KOPT-K1 (cell line): ENCODE measurements around the gene PLCH2.
"Not testable (repeated sequence)": the region's sequence is repeated elsewhere in the genome, so short reads cannot be mapped to it uniquely, and the experiment has no call there.

Experiments
- H3K27ac ChIP-seq: fragments of 200-600 bp; sonication (generic); 2 replicates; pipeline ENCODE4 v1.5.1; 2016; ENCODE audit warnings: antibody characterized with exemption, mild to moderate bottlenecking, low read depth, low read length; ENCODE audit not compliant: poor library complexity, severe bottlenecking
- H3K36me3 ChIP-seq: fragments of 200-600 bp; sonication (generic); 2 replicates; pipeline ENCODE4 v1.5.1; 2017; ENCODE audit warnings: antibody characterized with exemption, mild to moderate bottlenecking, low read length, moderate library complexity; ENCODE audit not compliant: insufficient read depth
- H3K9me3 ChIP-seq: fragments of 200-600 bp; sonication (generic); 2 replicates; pipeline ENCODE4 v1.5.1; 2017; ENCODE audit warnings: antibody characterized with exemption, low read length, mild to moderate bottlenecking; ENCODE audit not compliant: insufficient read depth, poor library complexity, severe bottlenecking

PLCH2 gene

GRCh38 chr1:2544875-2545640 is 69.0 kb downstream of the PLCH2 start:
- Histone ChIP-seq H3K36me3 (no peaks in the 10 kb centered on the region), H3K9me3 (no peaks in the 10 kb centered on the region), H3K27ac (peak overlapping the region; percentile 67)

- H3K27ac ChIP-seq: peak overlapping the region; percentile 97
These were observed 69.8 kb downstream of the PLCH2 start for GRCh38 chr1:2545754-2546514.

DNA sequence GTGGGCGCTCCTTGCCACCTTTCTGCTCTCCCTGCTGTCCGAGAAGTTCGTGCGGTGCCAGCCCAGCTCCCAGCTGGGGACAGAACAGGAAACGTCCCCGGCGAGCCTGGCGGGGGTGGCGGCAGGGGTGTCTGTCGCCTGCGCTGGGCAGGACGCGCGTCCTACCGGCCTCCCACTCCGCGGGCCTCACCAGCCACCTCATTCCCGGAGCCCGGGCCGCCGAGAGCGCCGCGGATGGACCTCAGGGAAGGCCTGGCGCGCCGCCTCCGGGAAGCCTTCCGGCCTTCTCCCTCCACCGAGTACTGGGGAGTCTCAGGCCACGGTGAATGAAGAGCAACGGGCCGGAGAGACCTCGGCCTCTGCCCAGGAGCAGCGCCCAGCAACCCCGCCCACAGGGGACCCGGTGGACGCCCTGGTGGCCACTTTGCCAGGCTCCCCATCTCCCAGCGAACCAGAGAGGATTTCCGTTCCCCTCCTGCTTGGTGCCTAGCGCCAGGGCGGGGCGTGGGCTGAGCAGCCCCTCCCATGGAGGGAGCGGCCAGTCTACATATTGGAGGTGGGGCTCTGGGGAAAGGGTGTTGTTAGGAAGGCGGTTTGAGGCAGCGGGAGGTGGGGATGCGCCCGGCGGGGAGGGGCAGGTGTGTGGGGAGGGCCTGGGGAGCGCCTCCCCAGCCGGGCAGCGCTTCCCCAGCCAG is 70.6 kb downstream of the PLCH2 start:
- Histone ChIP-seq H3K36me3 (no peaks in the 10 kb centered on the region), H3K27ac (peak overlapping the region; percentile 97)

More at GRCh38 chr1:2545754-2546514, 69.8 kb downstream of the PLCH2 start:
- Histone ChIP-seq H3K9me3 (no peaks in the 10 kb centered on the region), H3K36me3 (no peaks in the 10 kb centered on the region)

DNA sequence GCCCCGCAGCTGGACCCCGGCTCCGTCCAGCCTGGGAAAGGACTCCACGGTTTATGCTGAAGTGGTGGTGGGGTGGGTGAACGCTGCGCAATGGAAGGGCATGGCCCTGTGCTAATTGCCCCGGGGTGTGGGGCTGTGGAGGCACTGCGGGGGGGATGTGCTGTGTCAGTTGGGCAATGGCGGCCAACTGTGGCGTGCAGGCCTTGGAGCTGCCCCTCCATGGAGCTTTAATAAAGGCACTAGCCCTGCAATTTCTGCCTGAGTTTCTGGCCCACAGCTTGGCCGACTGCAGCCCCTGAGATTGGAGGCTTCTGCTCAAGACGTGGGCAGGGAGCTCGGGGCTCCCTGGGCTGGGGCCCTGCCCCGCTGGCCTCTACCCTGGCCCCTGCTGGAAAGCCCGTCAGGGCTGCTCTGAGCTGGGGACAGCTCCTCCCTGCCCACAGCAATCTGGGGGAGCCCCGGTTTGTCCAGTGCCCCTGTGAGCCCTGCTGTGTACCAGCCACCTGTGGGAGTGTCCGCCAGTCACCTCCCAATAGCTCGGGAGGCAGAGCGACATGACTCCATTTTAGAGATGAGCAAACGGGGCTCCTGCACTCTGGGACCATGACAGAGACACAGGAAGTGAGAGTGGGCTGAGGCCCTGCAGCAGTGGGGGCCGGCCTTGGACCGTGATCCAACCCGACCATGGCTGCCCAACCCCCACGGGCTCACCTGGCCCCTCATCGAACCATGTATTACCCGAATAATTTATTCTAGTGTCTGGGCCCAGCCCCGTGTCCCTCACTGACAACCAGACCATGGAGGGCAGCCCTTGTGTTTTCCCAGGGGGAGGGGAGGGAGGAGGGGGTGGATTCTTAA is 71.3 kb downstream of the PLCH2 start:
- no peaks in the 10 kb centered on the region for H3K36me3 ChIP-seq
- peak overlapping the region; percentile 97 for H3K27ac ChIP-seq
- H3K9me3 ChIP-seq: no peaks in the 10 kb centered on the region

More for the DNA sequence above, 70.6 kb downstream of the PLCH2 start:
- no peaks in the 10 kb centered on the region for H3K9me3 ChIP-seq

DNA sequence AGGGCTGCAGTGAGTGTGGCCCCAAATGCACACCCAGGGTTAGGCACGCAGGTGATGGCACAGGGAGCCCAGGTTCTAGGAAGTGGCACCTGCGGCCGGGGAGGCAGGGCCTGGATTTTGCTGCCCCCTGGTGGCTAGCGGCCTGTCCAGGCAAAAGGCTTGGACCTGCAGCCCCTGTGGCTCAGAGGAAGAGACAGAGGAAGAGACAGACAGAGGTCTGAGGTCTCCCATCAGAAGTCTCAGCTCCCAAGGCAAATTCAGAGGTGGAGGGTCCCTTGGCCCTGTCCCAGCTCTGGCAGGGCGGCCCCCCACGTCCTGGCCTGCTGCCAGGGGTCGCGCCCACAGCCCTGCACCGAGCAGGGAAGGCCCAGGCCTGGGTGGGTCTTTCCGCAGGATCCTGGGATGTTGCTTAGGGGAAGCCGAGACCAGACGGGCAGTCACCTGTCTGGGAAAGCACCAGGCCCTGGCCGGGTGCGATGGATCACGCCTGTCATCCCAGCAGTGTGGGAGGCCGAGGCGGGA is 72.0 kb downstream of the PLCH2 start:
- H3K27ac ChIP-seq: peak overlapping the region; percentile 97
- H3K9me3 ChIP-seq: no peaks in the 10 kb centered on the region
- no peaks in the 10 kb centered on the region for H3K36me3 ChIP-seq

GRCh38 chr1:2549367-2550029 is 73.4 kb downstream of the PLCH2 start:
- H3K9me3 ChIP-seq, H3K36me3 ChIP-seq: not testable (repeated sequence)
- peak overlapping the region; percentile 97 for H3K27ac ChIP-seq

- not testable (repeated sequence) for H3K36me3 ChIP-seq, H3K27ac ChIP-seq, H3K9me3 ChIP-seq
These were observed 74.3 kb downstream of the PLCH2 start for GRCh38 chr1:2550309-2550861.

DNA sequence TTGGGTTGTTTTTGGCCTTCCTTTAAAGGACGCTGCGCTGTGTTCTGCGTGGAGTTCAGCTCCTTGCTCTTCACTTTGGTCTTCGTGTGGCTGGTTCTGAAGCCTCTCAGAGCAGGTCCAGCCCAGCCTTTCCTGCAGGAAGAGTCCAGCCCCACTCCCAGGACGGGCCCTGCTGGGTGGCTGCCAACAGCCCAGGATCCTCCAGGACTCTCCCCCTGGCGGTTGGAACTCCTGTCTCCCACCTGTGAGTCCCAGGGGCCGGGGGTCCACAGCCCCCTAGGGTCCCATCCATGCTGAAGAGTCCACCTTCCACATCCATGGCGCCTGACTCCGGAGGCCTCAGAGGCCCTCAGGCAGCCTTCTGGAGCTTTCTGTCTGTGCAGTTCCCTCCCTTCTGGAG is 75.5 kb downstream of the PLCH2 start:
- H3K27ac ChIP-seq, H3K9me3 ChIP-seq: not testable (repeated sequence)

GRCh38 chr1:2552189-2552588 is 76.1 kb downstream of the PLCH2 start:
- no peaks in the 10 kb centered on the region for H3K36me3 ChIP-seq
- H3K27ac ChIP-seq: no peak overlapping the region
- no peaks in the 10 kb centered on the region for H3K9me3 ChIP-seq

More for the DNA sequence above, 75.5 kb downstream of the PLCH2 start:
- not testable (repeated sequence) for H3K36me3 ChIP-seq

- not testable (repeated sequence) for H3K27ac ChIP-seq, H3K9me3 ChIP-seq, H3K36me3 ChIP-seq
These were observed 77.0 kb downstream of the PLCH2 start for GRCh38 chr1:2553076-2553475.

GRCh38 chr1:2553871-2554620 is 78.0 kb downstream of the PLCH2 start:
- Histone ChIP-seq H3K36me3 (no peaks in the 10 kb centered on the region), H3K27ac (peak overlapping the region; percentile 99), H3K9me3 (no peaks in the 10 kb centered on the region)

GRCh38 chr1:2554621-2555387 is 78.7 kb downstream of the PLCH2 start:
- H3K9me3 ChIP-seq: no peaks in the 10 kb centered on the region
- peak overlapping the region; percentile 99 for H3K27ac ChIP-seq
- no peaks in the 10 kb centered on the region; the same call in 1 of the 2 replicates for H3K36me3 ChIP-seq
